GM18511 (cell line): ENCODE measurements around the gene TRIM62.

Source experiments
- ATAC-seq: cut with Tn5 transposase; IDR thresholded peaks from one replicate; pipeline ENCODE4 v1.9.1; 2021; ENCODE audit warnings: mild to moderate bottlenecking, moderate library complexity; ENCODE audit not compliant: unreplicated experiment

The TRIM62 gene

DNA sequence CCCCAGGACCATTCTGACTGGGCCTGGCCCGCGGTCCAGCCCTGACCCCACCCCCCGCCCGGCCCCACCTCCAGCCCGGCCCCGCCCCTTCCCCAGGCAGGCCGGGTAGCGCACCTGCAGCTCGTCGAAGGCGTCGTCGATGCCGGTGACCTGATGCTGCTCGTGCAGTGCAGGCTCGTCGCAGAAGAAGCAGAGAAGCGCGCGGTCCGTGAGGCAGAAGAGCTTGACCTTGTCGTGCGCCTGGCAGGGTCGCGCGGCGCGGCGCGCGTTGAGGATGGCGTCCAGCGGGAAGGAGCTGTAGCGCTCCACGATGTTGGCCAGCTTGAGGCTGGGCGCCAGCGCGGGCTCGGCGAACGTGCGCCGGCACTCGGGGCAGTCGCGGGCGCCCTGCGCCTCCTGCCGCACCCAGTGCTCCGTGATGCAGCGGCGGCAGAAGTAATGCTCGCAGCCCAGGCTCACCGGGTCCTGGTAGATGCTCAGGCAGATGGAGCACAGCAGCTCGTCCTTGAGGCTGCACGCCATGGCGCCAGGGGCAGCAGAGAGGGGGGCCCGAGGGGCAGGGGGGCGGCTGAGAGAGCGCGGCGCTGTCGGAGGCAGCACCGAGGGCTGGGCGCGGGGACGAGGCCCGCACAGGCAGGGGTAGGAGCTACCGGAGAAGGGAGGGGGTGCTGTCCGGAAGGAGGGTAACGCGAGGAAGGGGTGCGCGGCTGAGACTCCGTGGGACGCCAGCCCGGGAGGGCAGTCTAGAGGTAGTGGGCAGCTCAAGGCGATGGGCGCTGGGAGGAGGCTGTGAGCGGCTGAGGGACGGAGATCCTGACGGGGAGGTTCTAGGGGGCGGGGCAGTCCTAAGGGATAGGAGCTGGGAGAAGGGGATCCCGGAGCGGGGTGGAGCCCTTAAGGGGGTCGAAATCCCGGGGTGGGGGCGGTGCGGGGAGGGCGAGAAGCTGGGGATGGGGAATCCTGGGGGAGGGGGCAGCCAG lies 642 bp downstream of the TRIM62 start:
- peak; percentile 76 for ATAC-seq

GRCh38 chr1:33180226-33180910 lies 1.5 kb downstream of the TRIM62 start:
- ATAC-seq = peak; percentile 22

- ATAC-seq = no peak
Observed at GRCh38 chr1:33178836-33179439, 2.9 kb downstream of the TRIM62 start.

DNA sequence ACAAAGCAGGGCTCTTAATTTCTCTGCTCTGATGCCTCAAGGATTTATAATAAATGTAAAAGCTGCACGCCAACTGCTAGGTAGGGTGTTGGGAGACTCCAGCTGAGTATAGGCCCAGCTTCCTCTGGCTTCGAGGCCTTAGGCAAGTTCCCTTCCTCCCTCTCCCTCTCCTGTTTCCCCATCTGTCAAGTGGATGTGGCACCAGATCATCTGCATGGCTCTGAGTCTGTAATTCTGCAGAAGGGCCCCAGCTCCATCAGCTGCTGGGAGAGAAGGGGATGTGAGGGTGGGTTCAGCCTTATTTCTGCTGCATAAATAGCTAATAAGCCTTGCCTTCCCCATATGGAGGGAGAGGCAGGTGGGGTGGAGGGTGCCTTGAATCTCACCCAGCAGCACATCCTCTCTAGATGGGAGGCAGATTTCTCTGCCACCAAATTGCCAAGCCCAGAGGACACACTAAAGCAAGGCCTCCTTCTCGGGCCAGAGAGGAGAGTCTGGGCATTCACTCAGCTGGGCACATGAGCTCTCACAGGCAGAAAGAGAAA lies 3.8 kb downstream of the TRIM62 start:
- ATAC-seq = no peak

DNA sequence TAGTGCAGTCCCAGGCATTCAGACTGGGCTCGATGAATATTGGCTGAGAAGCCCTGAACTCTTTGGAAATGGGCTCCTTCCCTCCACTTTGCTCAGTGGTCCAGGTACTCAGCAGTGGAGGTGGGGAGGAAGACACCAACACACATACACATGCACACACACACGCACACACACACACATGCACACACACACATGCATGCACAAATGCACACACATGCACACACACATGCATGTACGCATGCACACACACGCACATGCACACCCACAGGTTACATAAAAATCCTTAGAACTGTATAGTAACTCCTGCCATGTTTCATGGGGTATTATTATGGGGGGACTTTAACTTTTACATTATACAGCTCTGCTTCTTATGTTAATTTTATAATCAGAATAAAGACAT lies 5.0 kb downstream of the TRIM62 start:
- ATAC-seq = no peak

DNA sequence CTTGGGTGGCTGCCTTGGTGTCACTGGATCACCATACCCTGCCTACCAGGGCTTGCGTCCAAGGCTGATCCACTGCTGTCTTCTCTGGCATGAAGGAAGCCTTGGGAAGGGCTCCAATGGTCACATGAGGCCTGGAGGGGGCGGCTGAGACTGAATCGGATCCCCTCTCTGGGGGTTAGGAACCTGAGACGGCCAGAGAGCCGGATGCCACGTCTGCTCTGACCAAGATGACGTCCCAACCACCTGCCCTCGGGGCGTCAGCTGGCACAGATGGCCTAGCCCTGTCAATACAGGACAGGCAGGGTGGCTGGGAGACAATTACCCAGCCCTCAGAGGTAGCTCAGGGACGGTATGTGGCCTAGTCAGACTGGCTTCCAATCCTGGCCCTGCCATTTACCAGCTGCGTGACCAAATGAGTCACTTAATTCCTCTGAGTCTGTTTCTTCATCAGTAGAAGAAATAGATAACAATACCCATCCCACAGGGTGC lies 5.4 kb downstream of the TRIM62 start:
- no peak for ATAC-seq

DNA sequence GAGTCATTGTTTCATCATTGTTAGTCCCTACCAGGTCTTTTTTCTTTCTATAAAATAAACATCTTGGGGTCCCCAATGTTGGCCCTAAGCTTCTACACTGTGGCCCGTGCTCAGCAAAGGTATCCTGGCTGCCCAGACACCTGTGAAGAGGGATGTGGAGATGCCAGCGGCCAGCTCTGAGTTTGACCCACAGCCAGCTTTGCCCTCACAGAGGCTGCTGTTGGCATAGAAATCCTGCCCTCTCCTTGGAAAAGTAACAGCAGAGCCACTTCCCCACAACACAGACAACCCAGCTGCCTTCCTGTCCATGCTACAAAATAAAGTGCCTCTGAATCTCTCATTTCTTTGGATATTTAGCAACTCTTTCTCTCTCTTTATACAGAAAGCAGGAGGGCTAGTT lies 6.0 kb downstream of the TRIM62 start:
- ATAC-seq = no peak

GRCh38 chr1:33173091-33173490 lies 8.8 kb downstream of the TRIM62 start:
- no peak for ATAC-seq

- no peak for ATAC-seq
Observed at GRCh38 chr1:33171977-33172813, 9.6 kb downstream of the TRIM62 start.

GRCh38 chr1:33170351-33171274 lies 11.2 kb downstream of the TRIM62 start:
- ATAC-seq = no peak

DNA sequence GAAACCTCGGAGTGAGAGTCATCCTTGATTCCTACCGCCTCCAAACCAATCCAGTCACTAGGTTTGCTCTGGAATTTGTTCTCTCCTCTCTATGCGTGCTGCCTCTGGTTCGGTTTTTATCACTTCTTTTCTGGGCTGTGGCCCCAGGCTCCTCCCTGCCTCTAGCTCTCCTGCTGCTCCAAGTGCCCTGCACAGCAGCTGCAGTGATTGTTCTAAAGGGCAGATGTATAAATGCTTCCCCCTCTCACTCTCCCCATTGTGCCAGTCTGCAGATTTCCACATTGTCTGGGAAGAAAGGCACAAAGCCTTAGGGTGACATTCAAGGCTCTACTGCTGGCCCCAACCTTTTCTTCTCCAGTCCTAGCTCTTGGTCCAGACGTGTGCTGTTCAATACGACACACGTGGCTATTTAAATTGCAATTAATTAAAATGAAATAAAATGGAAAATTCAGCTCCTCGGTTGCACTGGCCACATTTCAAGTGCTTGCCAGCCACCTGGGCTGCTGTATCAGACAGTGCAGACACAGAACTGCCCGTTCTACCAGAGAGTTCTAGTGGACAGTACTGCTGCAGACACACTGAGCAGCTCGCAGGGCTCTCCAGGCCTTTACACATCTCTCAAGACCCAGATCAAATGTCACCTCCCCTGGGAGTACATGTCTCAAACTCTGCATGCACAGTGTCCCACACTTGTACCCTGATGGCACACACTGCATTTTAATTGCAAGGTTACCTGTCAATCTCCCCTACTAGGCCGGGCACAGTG lies 12.4 kb downstream of the TRIM62 start:
- ATAC-seq = no peak

DNA sequence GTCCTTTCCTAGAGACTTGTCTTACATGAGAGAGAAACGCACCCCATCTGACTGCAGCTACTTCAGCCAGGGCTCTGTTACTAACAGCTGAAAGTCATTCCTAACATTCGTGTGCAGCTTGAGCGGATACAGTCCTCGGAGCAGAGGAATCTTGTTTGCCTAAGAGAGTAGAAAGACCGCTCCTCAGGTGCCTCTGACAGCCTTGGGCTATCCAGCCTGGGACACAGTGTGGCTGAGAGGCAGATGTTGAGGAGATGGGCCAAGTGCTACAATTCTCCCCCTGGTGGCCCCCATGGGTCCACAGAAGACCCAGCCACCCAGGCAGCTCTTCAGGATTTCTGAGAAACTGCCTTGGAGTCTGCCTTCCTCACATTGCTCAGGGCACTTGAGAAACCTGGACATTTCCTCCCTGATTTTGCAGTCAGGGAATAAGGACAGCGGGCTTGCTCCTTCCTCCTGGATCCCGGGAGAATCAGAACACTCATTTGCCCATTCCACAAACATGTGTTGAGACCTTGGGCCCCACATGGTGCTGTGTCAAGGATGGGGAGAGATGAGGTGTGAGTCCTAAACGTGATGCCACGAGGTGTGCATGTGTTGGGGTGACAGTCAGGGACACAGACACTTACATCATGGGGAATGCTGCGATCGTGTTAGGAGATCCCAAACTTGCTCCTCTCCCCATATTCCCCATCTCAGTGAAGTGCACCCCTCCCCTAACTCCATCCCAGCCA lies 13.1 kb downstream of the TRIM62 start:
- no peak for ATAC-seq

- ATAC-seq = no peak
Observed at GRCh38 chr1:33167650-33168447, 14.0 kb downstream of the TRIM62 start.

DNA sequence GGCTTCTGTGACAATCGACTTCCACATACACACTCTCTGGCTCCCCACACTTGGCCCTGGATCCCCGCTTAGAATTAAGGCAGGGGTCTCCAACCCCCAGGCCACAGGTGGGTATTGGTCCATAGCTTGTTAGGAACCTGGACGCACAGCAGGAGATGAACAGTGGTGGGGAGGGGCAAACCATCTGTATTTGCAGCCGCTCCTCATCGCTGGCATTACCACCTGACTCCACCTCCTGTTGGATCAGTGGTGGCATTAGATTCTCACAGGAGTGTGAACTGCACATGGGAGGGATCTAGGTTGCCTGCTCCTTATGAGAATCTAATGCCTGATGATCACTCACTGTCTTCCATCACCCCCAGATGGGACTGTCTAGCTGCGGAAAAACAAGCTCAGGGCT lies 16.0 kb downstream of the TRIM62 start:
- no peak for ATAC-seq

GRCh38 chr1:33165209-33165608 lies 16.6 kb downstream of the TRIM62 start:
- ATAC-seq = no peak

- ATAC-seq = no peak
Observed at GRCh38 chr1:33163621-33164519, 18.0 kb downstream of the TRIM62 start.
